SIG-M5 treated with dmso at 0.1 percent for 504 hours (cell line): Measurements from ENCODE around the gene METAP1.
"Not testable (repeated sequence)": the region's sequence is repeated elsewhere in the genome, so short reads cannot be mapped to it uniquely, and the experiment has no call there.

ENCODE experiments used
- DNase-seq: peaks from one replicate; lab custom pipeline; 2025; ENCODE audit not compliant: unreplicated experiment; lab: John Stamatoyannopoulos, UW

METAP1 gene

DNA sequence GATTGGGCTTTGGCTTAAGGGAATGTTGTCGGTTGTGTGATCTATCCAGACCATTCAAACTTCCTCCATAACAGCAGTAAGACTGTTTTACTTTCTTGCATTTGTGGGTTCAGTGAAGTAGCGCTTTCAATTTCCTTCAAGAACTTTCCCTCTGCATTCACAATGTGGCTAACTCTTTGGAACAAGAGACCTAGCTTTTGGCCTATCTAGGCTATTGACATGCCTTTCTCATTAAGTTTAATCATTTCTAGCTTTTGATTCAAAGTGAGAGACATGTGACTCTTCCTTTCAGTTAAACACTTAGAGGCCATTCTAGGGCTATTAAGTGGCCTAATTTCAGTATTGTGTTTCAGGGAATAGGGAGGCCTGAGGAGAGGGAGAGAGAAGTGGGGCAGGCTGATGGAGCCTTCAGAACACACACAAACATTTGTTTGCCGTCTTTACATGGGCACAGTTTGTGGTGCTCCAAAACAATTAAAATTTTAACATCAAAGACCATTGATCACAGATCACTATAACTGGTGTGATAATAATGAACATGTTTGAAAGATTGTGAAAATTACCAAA is 59.0 kb downstream of the METAP1 start:
- DNase-seq, result no peak

DNA sequence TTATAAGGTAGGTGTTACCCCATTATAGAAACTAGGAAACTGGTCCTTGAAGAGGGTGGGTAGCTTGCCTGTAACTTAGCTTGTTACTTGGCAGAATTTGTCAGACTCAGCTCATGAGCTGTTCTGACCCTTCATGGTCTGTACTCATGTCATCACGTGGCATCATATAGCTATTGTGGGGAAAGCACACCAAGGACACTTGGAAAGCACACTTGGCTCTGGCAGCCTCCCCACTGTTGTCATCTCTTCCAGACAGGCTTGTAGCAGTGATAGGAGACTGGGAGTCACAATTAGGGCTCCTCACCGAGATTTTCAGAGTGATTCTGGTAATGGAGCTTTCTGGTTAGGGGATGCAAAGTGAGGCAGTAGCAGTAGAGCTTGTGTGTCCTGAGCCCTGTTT is 62.7 kb downstream of the METAP1 start:
- no peak for DNase-seq

GRCh38 chr4:99059550-99059949 is 64.0 kb downstream of the METAP1 start:
- no peak for DNase-seq

GRCh38 chr4:99061048-99061700 is 65.7 kb downstream of the METAP1 start:
- DNase-seq, result no peak

- no peak for DNase-seq
These were observed 66.6 kb downstream of the METAP1 start for GRCh38 chr4:99062120-99062519.

GRCh38 chr4:99065521-99065920 is 70.0 kb downstream of the METAP1 start:
- DNase-seq, result not testable (repeated sequence)

DNA sequence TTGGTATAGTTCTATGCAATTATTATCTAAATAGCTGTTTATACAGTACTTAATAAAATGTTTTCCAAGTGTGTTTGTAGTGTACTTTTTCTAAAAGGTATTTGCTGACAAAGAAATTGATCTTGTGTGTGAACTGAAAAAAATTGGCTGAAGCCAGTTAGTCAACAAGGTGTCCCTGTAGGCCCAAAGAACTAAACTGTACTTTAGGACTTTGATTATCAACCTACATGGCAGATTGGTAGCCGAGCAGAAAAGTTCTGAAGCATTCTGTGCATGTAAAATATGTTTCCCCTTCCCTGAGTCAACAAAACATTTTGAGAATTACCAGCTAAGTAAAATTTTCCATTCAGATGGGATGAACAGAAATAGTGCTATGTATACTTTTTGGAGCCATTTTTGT is 72.1 kb downstream of the METAP1 start:
- DNase-seq, result no peak

- DNase-seq, result no peak
These were observed 75.6 kb downstream of the METAP1 start for GRCh38 chr4:99071159-99071558.

DNA sequence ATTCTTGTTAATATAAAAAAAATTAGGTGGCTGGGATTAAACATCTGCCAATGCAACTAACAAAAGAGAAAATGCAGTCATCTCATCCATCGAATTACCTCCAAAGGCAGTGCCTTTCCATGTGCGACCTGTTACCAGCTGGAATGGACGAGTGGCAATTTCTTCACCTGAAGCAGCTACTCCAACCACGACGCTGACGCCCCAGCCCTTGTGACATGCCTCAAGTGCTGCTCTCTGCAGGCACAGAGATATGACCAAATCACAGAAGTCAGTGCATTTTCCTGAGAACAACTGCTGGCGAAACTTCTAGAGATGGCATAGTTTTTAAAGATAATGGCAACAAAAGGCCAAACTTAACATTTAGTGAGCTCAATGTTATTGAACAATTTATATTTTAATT is 79.3 kb downstream of the METAP1 start:
- DNase-seq, result no peak

DNA sequence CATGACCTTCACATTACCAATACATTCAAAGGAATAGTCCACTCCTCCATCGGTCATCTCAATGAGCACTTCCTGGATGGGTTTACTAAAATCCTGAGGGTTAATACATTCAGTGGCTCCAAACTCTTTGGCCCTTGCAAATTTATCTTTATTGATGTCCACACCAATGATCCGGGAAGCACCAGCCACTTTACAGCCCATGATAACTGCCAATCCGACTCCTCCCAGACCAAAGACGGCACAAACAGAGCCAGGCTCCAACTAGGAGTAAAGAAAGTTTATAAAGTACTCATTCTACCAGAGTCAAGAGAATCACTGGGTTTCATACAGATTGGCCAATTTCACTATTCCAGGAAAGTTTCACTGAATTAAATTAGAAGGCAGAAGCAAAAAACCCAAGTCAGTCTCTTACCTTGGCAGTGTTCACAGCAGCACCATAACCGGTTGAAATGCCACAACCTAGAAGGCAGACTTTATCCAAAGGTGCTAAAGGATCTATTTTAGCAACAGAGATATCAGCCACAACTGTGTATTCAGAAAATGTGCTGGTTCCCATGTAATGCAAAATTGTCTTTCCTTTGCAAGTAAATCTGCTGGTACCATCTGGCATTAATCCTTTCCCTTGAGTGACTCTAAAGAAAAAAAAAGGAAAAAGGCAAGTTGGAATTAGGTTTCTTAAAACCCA is 80.9 kb downstream of the METAP1 start:
- no peak for DNase-seq

- no peak for DNase-seq
These were observed 81.7 kb downstream of the METAP1 start for GRCh38 chr4:99077177-99077576.

GRCh38 chr4:99078336-99078735 is 82.8 kb downstream of the METAP1 start:
- no peak for DNase-seq

- no peak for DNase-seq
These were observed 83.6 kb downstream of the METAP1 start for GRCh38 chr4:99078931-99079624.

- no peak for DNase-seq
These were observed 84.2 kb downstream of the METAP1 start for GRCh38 chr4:99079625-99080295.

DNA sequence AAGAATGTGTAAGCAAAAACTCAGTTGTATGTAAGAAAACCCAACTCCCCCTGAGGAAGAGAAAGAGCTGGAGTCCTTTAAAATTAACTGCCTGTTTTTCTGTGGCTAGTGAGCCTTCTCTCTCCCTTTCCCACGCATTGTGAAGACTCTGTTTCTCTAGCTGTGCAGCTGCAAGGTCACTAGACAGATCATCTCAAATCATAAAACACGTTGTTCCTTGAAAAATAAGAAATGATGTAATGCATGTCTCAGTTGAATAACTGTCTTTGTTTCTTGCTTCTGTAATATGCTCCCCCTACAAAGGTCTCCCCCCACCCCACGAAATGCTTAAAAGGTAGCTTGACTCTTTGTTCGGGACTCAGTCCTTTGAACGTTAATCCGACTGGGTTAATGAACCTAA is 85.3 kb downstream of the METAP1 start:
- not testable (repeated sequence) for DNase-seq

DNA sequence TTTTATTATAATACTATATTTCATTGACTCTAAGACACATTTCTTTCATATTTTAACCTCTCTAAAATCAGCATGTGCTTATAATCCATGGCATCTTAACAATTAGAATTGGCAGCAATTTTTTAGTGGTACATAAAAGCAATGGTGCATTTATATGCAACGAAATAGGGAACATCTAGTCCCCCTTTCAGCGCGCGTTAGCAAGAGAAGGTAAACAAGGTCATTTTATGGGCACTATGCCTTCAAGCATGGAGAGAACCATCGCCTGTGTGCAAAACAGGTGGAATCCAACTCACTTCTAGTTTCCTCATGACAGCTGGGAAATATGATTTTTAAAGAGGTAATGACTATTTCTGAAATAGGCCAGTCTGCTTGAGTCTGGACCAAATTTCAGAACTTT is 86.7 kb downstream of the METAP1 start:
- no peak for DNase-seq

DNA sequence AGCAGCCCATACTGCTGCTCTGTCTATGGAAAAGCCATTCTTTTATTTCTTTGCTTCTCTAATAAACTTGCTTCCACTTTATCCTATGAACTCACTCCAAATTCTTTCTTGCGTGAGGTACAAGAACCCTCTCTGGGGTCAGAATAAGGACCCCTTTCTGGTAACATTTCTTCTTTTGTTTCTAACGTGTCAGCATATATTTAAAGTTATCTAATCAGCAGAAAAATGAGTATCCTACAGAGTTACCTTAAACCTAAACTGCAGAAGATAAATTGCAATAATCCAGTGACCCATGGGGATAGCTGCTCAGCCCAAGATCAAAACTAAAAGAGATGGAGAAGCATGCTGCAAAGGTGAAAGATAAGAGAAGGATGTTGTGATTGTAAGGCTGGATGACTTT is 89.1 kb downstream of the METAP1 start:
- DNase-seq, result no peak

- DNase-seq, result peak; percentile 68
These were observed 92.5 kb downstream of the METAP1 start for GRCh38 chr4:99088023-99088449.

DNA sequence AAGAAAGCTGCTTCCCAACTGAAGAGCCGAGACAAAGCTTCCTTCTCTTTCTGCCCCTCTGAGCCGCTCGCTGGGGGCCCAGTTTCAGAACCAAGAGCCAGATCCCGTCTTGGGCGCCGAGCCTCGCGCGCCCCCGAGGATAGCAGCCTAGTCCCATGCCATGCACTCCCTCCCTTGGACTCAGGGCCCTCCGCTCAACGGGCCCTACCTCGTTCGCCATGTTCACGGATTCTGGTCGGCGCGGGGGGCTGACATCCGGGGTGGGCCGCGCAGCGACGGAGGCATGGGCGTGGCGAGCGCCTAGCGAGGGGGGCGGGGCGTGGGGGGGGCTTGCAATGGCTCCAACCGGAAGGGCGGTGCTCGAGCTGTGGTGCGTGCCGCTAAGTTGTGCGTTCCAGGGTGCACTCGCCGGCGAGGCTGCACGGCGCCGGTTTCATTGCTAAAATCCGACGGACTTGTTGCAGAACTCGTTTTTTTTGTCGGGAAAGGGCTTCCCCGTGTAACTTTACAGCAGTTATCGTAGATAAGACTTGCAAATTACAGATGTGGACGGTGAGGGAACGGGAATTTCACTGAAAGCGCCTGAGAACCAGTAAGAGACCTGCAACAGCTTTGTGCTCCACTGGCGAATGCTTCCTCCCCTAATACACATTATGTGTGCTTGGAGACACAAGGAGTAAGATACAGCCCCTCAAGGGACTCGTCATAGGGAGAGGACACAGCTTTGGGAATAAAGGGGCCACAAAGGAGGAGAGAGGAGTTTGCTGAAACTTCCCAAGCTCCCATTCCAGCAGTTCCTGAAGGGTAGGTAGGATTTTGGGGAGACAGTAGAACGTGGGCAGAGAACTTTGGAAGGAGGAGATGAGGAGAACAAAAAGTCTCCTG is 93.2 kb downstream of the METAP1 start, which contains the start of gene ADH5:
Gene ADH5, minus strand, starts transcription at position 308 of the 885 bp plus-strand sequence. Its CDS starts 88 bp downstream, at position 220.
- peak; percentile 83 for DNase-seq
